ENCODE data around the gene PPP4C. TPM values are rescaled to one million over a fixed set of nuclear protein-coding genes. Genes with fewer than 3 reads are reported as not detected.
"Not testable (repeated sequence)": the region's sequence is repeated elsewhere in the genome, so short reads cannot be mapped to it uniquely, and the experiment has no call there.

Gene PPP4C
- 271 and 311 TPM in 2 replicates for total RNA-seq

GRCh38 chr16:30075503-30076275, at the start of gene PPP4C:
Gene PPP4C, plus strand, starts transcription at chr16:30075994. Its CDS starts 384 bp downstream, at chr16:30076378.
- peak; percentile 62 for DNase-seq (ENCODE audit: low read depth, low spot score)

GRCh38 chr16:30026449-30026848, 49.3 kb upstream of the PPP4C start:
- DNase-seq (ENCODE audit: low read depth, low spot score), result no peak

GRCh38 chr16:30027588-30028437, 48.0 kb upstream of the PPP4C start:
- no peak for DNase-seq (ENCODE audit: low read depth, low spot score)

- DNase-seq (ENCODE audit: low read depth, low spot score), result no peak
These were observed 47.2 kb upstream of the PPP4C start for GRCh38 chr16:30028438-30029076.

- no peak for DNase-seq (ENCODE audit: low read depth, low spot score)
These were observed 45.6 kb upstream of the PPP4C start for GRCh38 chr16:30030011-30030685.

GRCh38 chr16:30030841-30031413, 44.9 kb upstream of the PPP4C start, which contains the start of gene TLCD3B:
Gene TLCD3B, minus strand, starts transcription at chr16:30031271. Its CDS starts 744 bp downstream, at chr16:30030527.
- DNase-seq (ENCODE audit: low read depth, low spot score), result no peak

GRCh38 chr16:30031477-30031918, 44.3 kb upstream of the PPP4C start:
- no peak for DNase-seq (ENCODE audit: low read depth, low spot score)

- peak; percentile 32 for DNase-seq (ENCODE audit: low read depth, low spot score)
These were observed 43.5 kb upstream of the PPP4C start for GRCh38 chr16:30032083-30032819.

- no peak for DNase-seq (ENCODE audit: low read depth, low spot score)
These were observed 42.5 kb upstream of the PPP4C start for GRCh38 chr16:30033270-30033669.

GRCh38 chr16:30040221-30040620, 35.6 kb upstream of the PPP4C start:
- no peak for DNase-seq (ENCODE audit: low read depth, low spot score)

GRCh38 chr16:30040690-30041089, 35.1 kb upstream of the PPP4C start:
- DNase-seq (ENCODE audit: low read depth, low spot score), result not testable (repeated sequence)

GRCh38 chr16:30041841-30042240, 34.0 kb upstream of the PPP4C start:
- no peak for DNase-seq (ENCODE audit: low read depth, low spot score)

- DNase-seq (ENCODE audit: low read depth, low spot score), result no peak
These were observed 29.6 kb upstream of the PPP4C start for GRCh38 chr16:30046178-30046577.

- no peak for DNase-seq (ENCODE audit: low read depth, low spot score)
These were observed 29.2 kb upstream of the PPP4C start for GRCh38 chr16:30046588-30046987.

- no peak for DNase-seq (ENCODE audit: low read depth, low spot score)
These were observed 25.9 kb upstream of the PPP4C start for GRCh38 chr16:30049871-30050270.

GRCh38 chr16:30051518-30051917, 24.3 kb upstream of the PPP4C start:
- peak; percentile 59 for DNase-seq (ENCODE audit: low read depth, low spot score)

GRCh38 chr16:30052671-30053372, 23.0 kb upstream of the PPP4C start:
- DNase-seq (ENCODE audit: low read depth, low spot score), result peak; percentile 69

- DNase-seq (ENCODE audit: low read depth, low spot score), result peak; percentile 36
These were observed 22.3 kb upstream of the PPP4C start for GRCh38 chr16:30053376-30054015.

- DNase-seq (ENCODE audit: low read depth, low spot score), result no peak
These were observed 21.3 kb upstream of the PPP4C start for GRCh38 chr16:30054451-30054850.

All from pulmonary artery endothelial cell (primary cell).